GM10266 (cell line): ENCODE measurements around the gene LPAR6.

Source experiments
- DNase-seq: peaks from one replicate; pipeline ENCODE4 v3.0.0; 2012; ENCODE audit errors: extremely low spot score
- TF ChIP-seq, protein P1 (sequence below): IDR thresholded peaks from 2 replicates; pipeline ENCODE4 v1.5.1; 2012; ENCODE audit warnings: mild to moderate bottlenecking, low read depth; ENCODE audit not compliant: control insufficient read depth, insufficient read depth; ENCODE audit errors: missing control alignments

The LPAR6 gene

GRCh38 chr13:48411841-48412531 lies 927 bp downstream of the LPAR6 start:
- TF ChIP-seq, protein P1, sequence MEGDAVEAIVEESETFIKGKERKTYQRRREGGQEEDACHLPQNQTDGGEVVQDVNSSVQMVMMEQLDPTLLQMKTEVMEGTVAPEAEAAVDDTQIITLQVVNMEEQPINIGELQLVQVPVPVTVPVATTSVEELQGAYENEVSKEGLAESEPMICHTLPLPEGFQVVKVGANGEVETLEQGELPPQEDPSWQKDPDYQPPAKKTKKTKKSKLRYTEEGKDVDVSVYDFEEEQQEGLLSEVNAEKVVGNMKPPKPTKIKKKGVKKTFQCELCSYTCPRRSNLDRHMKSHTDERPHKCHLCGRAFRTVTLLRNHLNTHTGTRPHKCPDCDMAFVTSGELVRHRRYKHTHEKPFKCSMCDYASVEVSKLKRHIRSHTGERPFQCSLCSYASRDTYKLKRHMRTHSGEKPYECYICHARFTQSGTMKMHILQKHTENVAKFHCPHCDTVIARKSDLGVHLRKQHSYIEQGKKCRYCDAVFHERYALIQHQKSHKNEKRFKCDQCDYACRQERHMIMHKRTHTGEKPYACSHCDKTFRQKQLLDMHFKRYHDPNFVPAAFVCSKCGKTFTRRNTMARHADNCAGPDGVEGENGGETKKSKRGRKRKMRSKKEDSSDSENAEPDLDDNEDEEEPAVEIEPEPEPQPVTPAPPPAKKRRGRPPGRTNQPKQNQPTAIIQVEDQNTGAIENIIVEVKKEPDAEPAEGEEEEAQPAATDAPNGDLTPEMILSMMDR: no peak
- no peak for DNase-seq

DNA sequence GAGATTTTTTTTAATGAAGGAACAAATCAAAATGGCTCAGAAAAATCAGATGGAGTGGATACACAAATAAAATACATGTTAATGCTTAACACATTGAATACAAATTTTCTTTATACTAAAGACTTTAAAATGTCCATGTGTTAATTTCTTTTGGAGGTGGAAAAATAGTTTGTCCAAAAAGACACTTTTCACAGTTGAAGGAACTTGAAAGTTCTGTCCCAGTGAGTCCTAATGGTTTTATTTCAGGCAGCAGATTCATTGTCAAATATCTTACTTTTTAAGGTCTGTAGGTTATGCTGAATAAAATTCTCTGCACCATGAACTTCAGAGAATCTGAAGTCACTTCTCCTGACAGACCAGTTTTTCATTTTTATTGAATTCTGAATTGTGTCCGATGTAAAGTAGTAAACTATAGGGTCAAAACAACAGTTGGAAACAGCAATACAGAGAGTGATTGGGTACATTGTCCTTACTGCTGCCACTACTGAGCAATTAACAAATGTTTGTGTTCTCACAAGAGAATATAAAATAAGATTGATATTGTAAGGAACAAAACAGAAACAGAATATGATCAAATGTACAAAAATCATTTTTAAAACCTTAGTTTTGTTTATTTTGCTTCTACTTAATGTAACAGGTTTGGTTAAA lies 1.6 kb downstream of the LPAR6 start:
- DNase-seq: no peak
- TF ChIP-seq, protein P1: no peak

GRCh38 chr13:48410199-48410598 lies 2.7 kb downstream of the LPAR6 start:
- no peak for DNase-seq
- TF ChIP-seq, protein P1: no peak

DNA sequence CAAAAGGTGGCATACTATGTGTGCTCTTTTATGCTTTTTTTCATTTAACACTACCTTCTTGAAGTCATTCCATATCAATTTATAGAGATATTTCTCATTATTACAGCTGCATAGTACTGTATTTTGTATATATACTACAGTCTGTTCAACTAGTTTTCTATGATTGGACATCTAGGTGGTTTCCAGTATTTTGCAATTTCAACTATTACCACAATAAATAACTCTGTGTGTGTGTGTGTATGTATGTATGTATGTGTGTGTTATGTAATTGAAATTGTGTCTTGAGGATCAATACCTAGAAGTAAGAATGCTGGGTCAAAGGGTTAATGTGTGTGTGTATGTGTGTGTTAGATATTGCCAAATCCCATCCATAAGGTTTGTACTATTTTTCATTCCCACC lies 7.0 kb downstream of the LPAR6 start:
- DNase-seq: no peak
- TF ChIP-seq, protein P1: no peak

- TF ChIP-seq, protein P1: no peak
- no peak for DNase-seq
Measured at GRCh38 chr13:48404952-48405351, 8.0 kb downstream of the LPAR6 start.

GRCh38 chr13:48403913-48404312 lies 9.0 kb downstream of the LPAR6 start:
- TF ChIP-seq, protein P1: no peak
- no peak for DNase-seq

DNA sequence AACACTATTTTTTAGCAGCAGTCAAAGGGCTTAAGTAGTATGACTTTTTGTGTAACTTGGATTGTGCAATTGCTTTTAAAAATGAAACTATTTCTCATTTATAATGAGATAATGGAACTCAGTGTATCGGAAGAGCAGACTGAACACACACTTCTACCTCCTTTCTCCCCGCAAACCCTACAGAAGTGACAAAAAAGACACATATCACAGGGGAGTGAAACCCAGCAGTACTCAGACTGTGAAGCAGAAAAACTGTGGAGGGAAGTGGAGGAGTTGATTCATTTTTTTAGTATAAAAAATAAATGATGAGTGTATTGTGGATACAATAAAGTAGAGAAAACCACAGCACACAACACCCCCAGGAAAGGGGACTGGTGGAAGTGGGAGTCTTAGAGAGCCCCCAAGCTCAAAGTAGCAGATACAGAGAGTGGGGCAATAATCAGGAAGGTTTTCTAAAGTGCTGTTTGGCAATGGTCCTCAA lies 9.7 kb downstream of the LPAR6 start:
- TF ChIP-seq, protein P1: no peak
- no peak for DNase-seq
